Measurements from ENCODE around the gene CRYGN.

CRYGN gene

GRCh38 chr7:151460474-151460855, 20.5 kb upstream of the CRYGN start:
- H3K4me3 ChIP-seq (ENCODE audit: low read depth, low read length), result no peak overlapping the region
- no peak for TF ChIP-seq CTCF (IDR thresholded peaks at IDR 0.05; ENCODE audit: insufficient read depth, low read depth, low read length, missing control alignments)

GRCh38 chr7:151459726-151460473, 20.0 kb upstream of the CRYGN start:
- no peak overlapping the region for H3K4me3 ChIP-seq (ENCODE audit: low read depth, low read length)
- no peak for DNase-seq (ENCODE audit: low read depth)

More at GRCh38 chr7:151460474-151460855, 20.5 kb upstream of the CRYGN start:
- DNase-seq (ENCODE audit: low read depth), result no peak

GRCh38 chr7:151457534-151457933, 17.6 kb upstream of the CRYGN start:
- DNase-seq (ENCODE audit: low read depth), result no peak
- TF ChIP-seq CTCF (IDR thresholded peaks at IDR 0.05; ENCODE audit: insufficient read depth, low read depth, low read length, missing control alignments), result no peak
- H3K4me3 ChIP-seq (ENCODE audit: low read depth, low read length), result no peak overlapping the region

More at GRCh38 chr7:151459726-151460473, 20.0 kb upstream of the CRYGN start:
- no peak for TF ChIP-seq CTCF (IDR thresholded peaks at IDR 0.05; ENCODE audit: insufficient read depth, low read depth, low read length, missing control alignments)

GRCh38 chr7:151456782-151457181, 16.8 kb upstream of the CRYGN start:
- no peak overlapping the region for H3K4me3 ChIP-seq (ENCODE audit: low read depth, low read length)
- no peak for DNase-seq (ENCODE audit: low read depth)
- TF ChIP-seq CTCF (IDR thresholded peaks at IDR 0.05; ENCODE audit: insufficient read depth, low read depth, low read length, missing control alignments), result no peak

- DNase-seq (ENCODE audit: low read depth), result no peak
- no peak overlapping the region for H3K4me3 ChIP-seq (ENCODE audit: low read depth, low read length)
- no peak for TF ChIP-seq CTCF (IDR thresholded peaks at IDR 0.05; ENCODE audit: insufficient read depth, low read depth, low read length, missing control alignments)
Measured at GRCh38 chr7:151456276-151456675, 16.3 kb upstream of the CRYGN start.

GRCh38 chr7:151455690-151456089, 15.7 kb upstream of the CRYGN start:
- TF ChIP-seq CTCF (IDR thresholded peaks at IDR 0.05; ENCODE audit: insufficient read depth, low read depth, low read length, missing control alignments), result no peak

More at GRCh38 chr7:151455690-151456089, 15.7 kb upstream of the CRYGN start:
- H3K4me3 ChIP-seq (ENCODE audit: low read depth, low read length), result no peak overlapping the region
- DNase-seq (ENCODE audit: low read depth), result no peak
